A549 (cell line): ENCODE results near the gene SHISA6.

Source experiments
- CTCF ChIP-seq: fragments of >200 bp; sonication (Bioruptor Twin); formaldehyde crosslinking; IDR thresholded peaks from 3 replicates; pipeline ENCODE4 v1.5.1; 2016
- MAX ChIP-seq: IDR thresholded peaks from 2 replicates; pipeline ENCODE4 v1.6.1; 2012
- RAD21 ChIP-seq, 2 experiments: fragments of >200 bp in 1 of 2; sonication (Bioruptor Twin) in 1 of 2; formaldehyde crosslinking in 1 of 2; IDR thresholded peaks in 1 of 2; conservative IDR thresholded peaks in 1 of 2; 2 replicates in 1 of 2; 3 replicates in 1 of 2; pipeline ENCODE4 v1.6.1; 2012 to 2018; ENCODE audit warnings: inconsistent platforms in 1 of 2

- TF ChIP-seq MAX (no peak), RAD21 (conservative IDR thresholded peaks at IDR 0.05 in 1 of 2, IDR thresholded peaks at IDR 0.05 in 1 of 2) (no peak), CTCF (no peak)
Observed at GRCh38 chr17:11412654-11413053, 171.6 kb downstream of the SHISA6 start.
